RWPE1 (cell line): ENCODE measurements around the gene LZTFL1.

Experiments used
- CTCF ChIA-PET: fragments of 350-600 bp; sonication (Branson Sonifier 250); formaldehyde crosslinking; extraction: SDS; loops from one replicate; lab custom pipeline; 2021; lab: Yijun Ruan, JAX
- POLR2A ChIA-PET: fragments of 400-600 bp; formaldehyde crosslinking; extraction: SDS; loops from one replicate; lab custom pipeline; 2020; ENCODE audit warnings: antibody characterized with exemption; ENCODE audit not compliant: low non-redundant PET; lab: Yijun Ruan, JAX
- DNase-seq: peaks from one replicate; pipeline ENCODE4 v3.0.0; 2012; ENCODE audit warnings: low spot score
- H3K27ac ChIP-seq: fragments of 450-650 bp; 2 replicates; pipeline ENCODE4 v1.5.1; 2017
- CTCF ChIP-seq: fragments of 450-650 bp; conservative IDR thresholded peaks from 2 replicates; pipeline ENCODE4 v1.5.1; 2017; ENCODE audit warnings: low read depth, mild to moderate bottlenecking

LZTFL1 gene

GRCh38 chr3:45817831-45818522, 23.9 kb downstream of the LZTFL1 start:
- peak; percentile 79 for DNase-seq
- POLR2A ChIA-PET = interaction anchor here (0.6 kb wide), 1 partner anchor 114 kb away, joined by 3 read pairs; no protein-coding TSS in a partner anchor
- CTCF ChIA-PET = no interaction called here
- peak overlapping the region; percentile 89 for H3K27ac ChIP-seq
- no peak for TF ChIP-seq CTCF

DNA sequence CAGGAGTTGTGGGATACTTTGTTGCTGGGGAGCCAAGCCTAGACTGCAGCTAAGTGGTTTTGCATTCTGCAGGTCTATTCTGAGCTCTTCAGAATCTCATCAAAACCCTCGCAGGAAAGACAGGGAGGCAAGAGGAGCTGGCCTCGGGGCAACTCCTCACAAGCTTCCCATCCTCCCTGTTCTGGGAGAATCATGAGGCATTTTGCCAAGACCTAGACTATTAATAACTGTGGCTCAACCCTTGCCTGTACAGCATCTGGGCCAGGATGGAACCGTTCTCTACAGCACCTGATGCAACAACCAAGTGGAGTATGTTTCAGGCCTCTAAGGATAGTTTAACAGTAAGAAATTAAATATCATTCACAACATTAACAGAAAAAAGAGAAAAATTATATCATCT, 25.4 kb downstream of the LZTFL1 start:
- POLR2A ChIA-PET = interaction anchor here (0.6 kb wide), 1 partner anchor 23 kb away, joined by 3 read pairs; no protein-coding TSS in a partner anchor
- peak; percentile 60 for DNase-seq
- H3K27ac ChIP-seq = peak overlapping the region; percentile 80
- CTCF ChIA-PET = interaction anchor here (1.0 kb wide), 1 partner anchor 14 kb away, joined by 3 read pairs; no protein-coding TSS in a partner anchor
- no peak for TF ChIP-seq CTCF

DNA sequence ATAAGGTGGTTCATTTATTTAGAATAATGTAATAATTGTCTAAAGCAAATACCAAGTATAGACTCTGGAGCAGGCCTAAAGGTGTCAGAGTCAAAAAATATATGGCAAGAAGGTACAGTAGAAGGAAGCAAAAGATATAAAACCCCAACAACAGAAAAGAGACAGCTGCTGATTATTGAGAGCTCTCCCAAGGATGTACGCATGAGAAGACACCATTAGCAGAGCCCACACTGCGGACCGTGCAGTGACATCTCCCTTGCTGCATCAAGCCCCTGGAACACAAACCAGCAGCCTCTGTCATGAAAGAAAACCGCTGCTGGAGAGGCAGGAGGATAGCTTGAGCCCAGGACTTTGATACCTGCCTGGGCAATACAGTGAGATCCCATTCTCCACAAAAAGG, 27.6 kb downstream of the LZTFL1 start:
- ChIA-PET POLR2A (no interaction called here), CTCF (no interaction called here)
- DNase-seq = no peak
- no peak for TF ChIP-seq CTCF
- no peak overlapping the region for H3K27ac ChIP-seq

GRCh38 chr3:45807681-45808540, 34.0 kb downstream of the LZTFL1 start:
- no peak overlapping the region for H3K27ac ChIP-seq
- no peak for TF ChIP-seq CTCF
- ChIA-PET POLR2A (no interaction called here), CTCF (interaction anchor here (0.6 to 0.8 kb wide), 2 partner anchors 8 to 131 kb away, joined by 3 to 4 read pairs; no protein-coding TSS in a partner anchor)
- no peak for DNase-seq

GRCh38 chr3:45807133-45807532, 34.8 kb downstream of the LZTFL1 start:
- no peak overlapping the region for H3K27ac ChIP-seq
- no peak for TF ChIP-seq CTCF
- CTCF ChIA-PET = no interaction called here
- DNase-seq = no peak
- POLR2A ChIA-PET = no interaction called here

GRCh38 chr3:45806072-45806471, 35.8 kb downstream of the LZTFL1 start:
- POLR2A ChIA-PET = no interaction called here
- DNase-seq = no peak
- CTCF ChIA-PET = interaction anchor here (0.5 kb wide), 1 partner anchor 295 kb away, joined by 8 read pairs; no protein-coding TSS in a partner anchor
- H3K27ac ChIP-seq = no peak overlapping the region
- TF ChIP-seq CTCF = no peak
